ENCODE measurements around the gene LYPLA2. TPM values are rescaled to one million over a fixed set of nuclear protein-coding genes. Genes with fewer than 3 reads are reported as not detected.
A peak's percentile ranks its signal among the peaks of the same experiment; 100 is the strongest.

LYPLA2 gene
- total and polyA plus RNA-seq, 12 donors: 26.0 to 91.3 (median 51.6) TPM

DNA sequence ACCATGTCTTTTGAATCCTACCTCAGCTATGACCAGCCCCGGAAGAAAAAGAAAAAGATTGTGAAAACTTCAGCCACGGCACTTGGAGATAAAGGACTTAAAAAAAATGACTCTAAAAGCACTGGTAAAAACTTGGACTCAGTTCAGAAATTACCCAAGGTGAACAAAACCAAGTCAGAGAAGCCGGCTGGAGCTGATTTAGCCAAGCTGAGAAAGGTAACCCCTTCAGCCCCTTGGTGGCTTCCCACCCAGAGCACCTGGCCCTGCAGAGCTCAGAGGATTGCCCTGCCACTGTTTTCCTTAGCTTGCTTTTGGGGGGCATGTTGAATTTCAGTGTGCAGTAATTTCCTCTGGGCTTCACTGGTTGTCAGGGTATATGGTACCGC is 39.1 kb upstream of the LYPLA2 start:
- peak in 1 of 7 donors; percentile 8 for DNase-seq
- H3K9me3 ChIP-seq (replicated peaks in 1 of 3): no peaks in the 10 kb centered on the region
- H3K27me3 ChIP-seq: no peaks in the 10 kb centered on the region
- TF ChIP-seq, protein P1, sequence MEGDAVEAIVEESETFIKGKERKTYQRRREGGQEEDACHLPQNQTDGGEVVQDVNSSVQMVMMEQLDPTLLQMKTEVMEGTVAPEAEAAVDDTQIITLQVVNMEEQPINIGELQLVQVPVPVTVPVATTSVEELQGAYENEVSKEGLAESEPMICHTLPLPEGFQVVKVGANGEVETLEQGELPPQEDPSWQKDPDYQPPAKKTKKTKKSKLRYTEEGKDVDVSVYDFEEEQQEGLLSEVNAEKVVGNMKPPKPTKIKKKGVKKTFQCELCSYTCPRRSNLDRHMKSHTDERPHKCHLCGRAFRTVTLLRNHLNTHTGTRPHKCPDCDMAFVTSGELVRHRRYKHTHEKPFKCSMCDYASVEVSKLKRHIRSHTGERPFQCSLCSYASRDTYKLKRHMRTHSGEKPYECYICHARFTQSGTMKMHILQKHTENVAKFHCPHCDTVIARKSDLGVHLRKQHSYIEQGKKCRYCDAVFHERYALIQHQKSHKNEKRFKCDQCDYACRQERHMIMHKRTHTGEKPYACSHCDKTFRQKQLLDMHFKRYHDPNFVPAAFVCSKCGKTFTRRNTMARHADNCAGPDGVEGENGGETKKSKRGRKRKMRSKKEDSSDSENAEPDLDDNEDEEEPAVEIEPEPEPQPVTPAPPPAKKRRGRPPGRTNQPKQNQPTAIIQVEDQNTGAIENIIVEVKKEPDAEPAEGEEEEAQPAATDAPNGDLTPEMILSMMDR (IDR thresholded peaks at IDR 0.05): no peak
- no peak for TF ChIP-seq POLR2A (IDR thresholded peaks at IDR 0.05)
- peak overlapping the region in 2 of 5 donors; percentile 33 to 39 for H3K27ac ChIP-seq
- H3K36me3 ChIP-seq (replicated peaks in 1 of 2): peaks cover 0 to 76% of the 10 kb centered on the region in 2 donors
- WGBS, 4 donors: 53 to 62% (median 61%) methylated on average over 4 of the region's 4 CpGs
- no peak overlapping the region for H3K4me3 ChIP-seq
- intact Hi-C loops (cut with DNase I): loop anchor here in 1 of 2 donors (10.0 kb wide), 1 partner anchor 57 kb away; the partner anchor contains the start of gene RPL11
- H3K4me1 ChIP-seq (replicated peaks in 1 of 2): peaks cover 0 to 27% of the 10 kb centered on the region in 2 donors

GRCh38 chr1:23752909-23753308 is 38.0 kb upstream of the LYPLA2 start:
- peak in 1 of 7 donors; percentile 28 for DNase-seq
- intact Hi-C loops (cut with DNase I): loop anchor here in 1 of 2 donors (10.0 kb wide), 1 partner anchor 58 kb away; the partner anchor contains the start of gene RPL11
- TF ChIP-seq, protein P1 (IDR thresholded peaks at IDR 0.05): no peak
- no peak for TF ChIP-seq POLR2A (IDR thresholded peaks at IDR 0.05)
- no peaks in the 10 kb centered on the region for H3K27me3 ChIP-seq
- H3K9me3 ChIP-seq (replicated peaks in 1 of 3): no peaks in the 10 kb centered on the region
- H3K4me3 ChIP-seq: no peak overlapping the region
- H3K27ac ChIP-seq: no peak overlapping the region
- H3K36me3 ChIP-seq (replicated peaks in 1 of 2): peaks cover 0 to 87% of the 10 kb centered on the region in 2 donors
- H3K4me1 ChIP-seq (replicated peaks in 1 of 2): peaks cover 0 to 16% of the 10 kb centered on the region in 2 donors
- 38 to 74% (median 48%) methylated on average over 1 of the region's 1 CpG for WGBS, 4 donors

DNA sequence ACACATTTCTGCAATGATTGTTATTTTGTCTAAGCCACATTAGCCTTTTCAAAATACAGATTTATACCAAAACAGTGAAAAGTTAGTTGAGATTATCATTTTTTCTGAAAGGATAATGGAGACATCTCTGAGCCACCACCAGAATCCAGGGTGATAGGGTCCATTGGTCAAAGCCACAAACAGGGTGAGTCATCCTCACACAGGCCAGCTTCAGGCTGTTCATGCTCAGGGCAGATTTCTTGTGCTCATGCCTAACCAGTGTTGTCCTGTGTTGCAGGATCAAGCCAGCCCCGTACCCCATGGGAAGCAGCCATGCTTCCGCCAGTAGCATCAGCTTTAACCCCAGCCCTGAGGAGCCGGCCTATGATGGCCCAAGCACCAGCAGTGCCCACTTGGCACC is 34.3 kb upstream of the LYPLA2 start:
- no peak overlapping the region for H3K4me3 ChIP-seq
- DNase-seq: peak in 5 of 7 donors; percentile 18 to 45 (median 40)
- TF ChIP-seq, protein P1 (IDR thresholded peaks at IDR 0.05): no peak
- TF ChIP-seq POLR2A (IDR thresholded peaks at IDR 0.05): no peak
- H3K36me3 ChIP-seq (replicated peaks in 1 of 2): peaks cover 0 to 100% of the 10 kb centered on the region in 2 donors
- WGBS, 4 donors: 81 to 100% (median 87%) methylated on average over 1 to 3 of the region's 3 CpGs
- intact Hi-C loops (cut with DNase I): loop anchor here in 1 of 2 donors (10.0 kb wide), 1 partner anchor 62 kb away; the partner anchor contains the start of gene RPL11
- H3K27me3 ChIP-seq: no peaks in the 10 kb centered on the region
- H3K9me3 ChIP-seq (replicated peaks in 1 of 3): no peaks in the 10 kb centered on the region
- no peak overlapping the region for H3K27ac ChIP-seq
- peaks cover 0 to 5% of the 10 kb centered on the region in 2 donors for H3K4me1 ChIP-seq (replicated peaks in 1 of 2)

GRCh38 chr1:23757812-23758211 is 33.1 kb upstream of the LYPLA2 start:
- H3K36me3 ChIP-seq (replicated peaks in 1 of 2): peaks cover 0 to 95% of the 10 kb centered on the region in 2 donors
- H3K4me3 ChIP-seq: no peak overlapping the region
- peaks cover 0 to 3% of the 10 kb centered on the region in 2 donors for H3K4me1 ChIP-seq (replicated peaks in 1 of 2)
- H3K27ac ChIP-seq: no peak overlapping the region
- no peaks in the 10 kb centered on the region for H3K27me3 ChIP-seq
- TF ChIP-seq, protein P1 (IDR thresholded peaks at IDR 0.05): no peak
- no peak for TF ChIP-seq POLR2A (IDR thresholded peaks at IDR 0.05)
- peak in 1 of 7 donors; percentile 43 for DNase-seq
- intact Hi-C loops (cut with DNase I): loop anchor here in 1 of 2 donors (10.0 kb wide), 1 partner anchor 63 kb away; the partner anchor contains the start of gene RPL11
- 89 to 100% (median 95%) methylated on average over 1 of the region's 1 CpG for WGBS, 4 donors
- no peaks in the 10 kb centered on the region for H3K9me3 ChIP-seq (replicated peaks in 1 of 3)
